Kidney (tissue), 14 donors: ENCODE data around the gene ATP6V0D1. TPM values are rescaled to one million over a fixed set of nuclear protein-coding genes. Genes with fewer than 3 reads are reported as not detected.
A peak's percentile ranks its signal among the peaks of the same experiment; 100 is the strongest.

Experiments
- DNase-seq, 5 donors: peaks; one replicate each; pipeline ENCODE4 v3.0.0-alpha.2; 2013 to 2020
- FAIRE-seq: peaks from 2 replicates; lab custom pipeline; 2012; peaks lifted over from hg19 to GRCh38; lab: Jason Lieb, UNC
- H3K27ac ChIP-seq, 2 donors: one replicate each; pipeline ENCODE4 v1.7.0; 2013; ENCODE audit warnings: low read depth in 2 of 2, low read length in 2 of 2, inconsistent platforms in 1 of 2
- H3K27me3 ChIP-seq: one replicate; pipeline ENCODE4 v1.7.1; 2013; ENCODE audit warnings: low read length, inconsistent platforms; ENCODE audit not compliant: control insufficient read depth, insufficient read depth
- H3K36me3 ChIP-seq, 3 donors: one replicate each; pipeline versions ENCODE4 v1.7.0 to v1.7.1; 2013; ENCODE audit warnings: low read length in 3 of 3, control low read depth in 1 of 3, inconsistent platforms in 1 of 3; ENCODE audit not compliant: insufficient read depth in 3 of 3, control insufficient read depth in 2 of 3
- H3K4me1 ChIP-seq, 3 donors: one replicate each; pipeline versions ENCODE4 v1.7.0 to v1.7.1; 2013; ENCODE audit warnings: low read length in 3 of 3, inconsistent platforms in 1 of 3, low read depth in 1 of 3; ENCODE audit not compliant: control insufficient read depth in 2 of 3, insufficient read depth in 2 of 3
- H3K4me3 ChIP-seq, 3 donors: one replicate each; pipeline versions ENCODE4 v1.7.0 to v1.8.1; 2013; ENCODE audit warnings: low read length in 3 of 3, control low read depth in 1 of 3, inconsistent platforms in 1 of 3
- H3K9ac ChIP-seq, 3 donors: one replicate each; pipeline versions ENCODE4 v1.7.0 to v1.7.1; 2013; ENCODE audit warnings: low read length in 3 of 3, control low read depth in 1 of 3, inconsistent platforms in 1 of 3
- H3K9me3 ChIP-seq, 3 donors: one replicate each; pipeline versions ENCODE4 v1.7.0 to v1.7.1; 2013; ENCODE audit warnings: low read length in 3 of 3, control low read depth in 1 of 3, inconsistent platforms in 1 of 3; ENCODE audit not compliant: control insufficient read depth in 2 of 3, insufficient read depth in 1 of 3
- intact Hi-C: fragments of 100-400 bp; cut with DNase I; formaldehyde crosslinking; loops from one replicate; pipeline ENCODE4 v1.11.1; 2022
- polyA plus RNA-seq: library from polyadenylated mRNA; stranded (reverse); fragments of 350-450 nt; fragmentation: Illumina TruSeq; extraction: RNeasy Lipid Tissue Mini Kit (QIAGEN cat#74804); gene quantifications from one replicate; pipeline ENCODE4 v1.2.3, GENCODE V29; 2014; ENCODE audit warnings: low read depth, low replicate concordance; ENCODE audit not compliant: insufficient read depth
- total RNA-seq: library from RNA; stranded (reverse); fragmentation: NEBNext Ultra II Directional; extraction: Animal tissue kit (Norgen Biotek cat#: 25700); gene quantifications from one replicate; pipeline ENCODE4 v1.2.1, GENCODE V29; 2021
- TF ChIP-seq, protein P1 (sequence below): IDR thresholded peaks from 3 replicates; pipeline ENCODE4 v1.5.1; 2012; ENCODE audit warnings: mild to moderate bottlenecking, moderate library complexity, borderline replicate concordance; ENCODE audit not compliant: insufficient read depth; ENCODE audit errors: extremely low read depth
- donor health status: control.
- donor health status: control.
- donor health status: control.
- donor health status: control.
- donor health status: control.
- donor health status: DM: yes; HTN: yes; CAD: no.
- donor health status: Normal renal cell carcinoma (clear cell type).

Gene ATP6V0D1
- total and polyA plus RNA-seq, 2 donors from 2014 or later: 100 to 208 TPM

DNA sequence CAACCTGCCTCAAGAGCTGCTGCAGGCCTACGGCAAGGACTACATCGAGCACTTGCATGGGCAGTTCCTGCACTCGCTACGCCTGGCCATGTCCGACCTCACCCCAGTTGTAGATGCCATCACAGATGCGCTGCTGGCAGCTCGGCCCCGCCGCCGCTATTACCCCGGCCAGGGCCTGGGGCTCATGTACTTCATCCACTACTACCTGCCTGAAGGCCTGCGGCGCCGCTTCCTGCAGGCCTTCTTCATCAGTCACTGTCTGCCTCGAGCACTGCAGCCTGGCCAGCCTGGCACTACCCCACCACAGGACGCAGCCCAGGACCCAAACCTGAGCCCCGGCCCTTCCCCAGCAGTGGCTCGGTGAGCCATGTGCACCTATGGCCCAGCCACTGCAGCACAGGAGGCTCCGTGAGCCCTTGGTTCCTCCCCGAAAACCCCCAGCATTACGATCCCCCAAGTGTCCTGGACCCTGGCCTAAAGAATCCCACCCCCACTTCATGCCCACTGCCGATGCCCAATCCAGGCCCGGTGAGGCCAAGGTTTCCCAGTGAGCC lies 44.2 kb downstream of the ATP6V0D1 start:
- no peaks in the 10 kb centered on the region for H3K9me3 ChIP-seq
- FAIRE-seq: no peak
- DNase-seq: no peak

DNA sequence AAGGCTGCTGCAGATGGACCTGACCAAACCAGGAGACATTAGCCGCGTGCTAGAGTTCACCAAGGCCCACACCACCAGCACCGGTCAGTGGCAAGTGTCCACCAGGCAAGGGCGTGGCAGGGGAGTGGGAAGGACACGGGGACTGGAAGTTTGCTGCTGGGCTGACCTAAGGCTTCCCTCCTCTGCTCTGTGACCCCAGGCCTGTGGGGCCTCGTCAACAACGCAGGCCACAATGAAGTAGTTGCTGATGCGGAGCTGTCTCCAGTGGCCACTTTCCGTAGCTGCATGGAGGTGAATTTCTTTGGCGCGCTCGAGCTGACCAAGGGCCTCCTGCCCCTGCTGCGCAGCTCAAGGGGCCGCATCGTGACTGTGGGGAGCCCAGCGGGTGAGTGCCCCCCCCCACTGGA lies 45.2 kb downstream of the ATP6V0D1 start:
- FAIRE-seq (no peak), DNase-seq (no peak)
- Histone ChIP-seq H3K4me3 (peak overlapping the region in 1 of 3 donors; percentile 20), H3K9me3 (no peaks in the 10 kb centered on the region), H3K27ac (peak overlapping the region; percentile 88), H3K9ac (peak overlapping the region in 1 of 3 donors; percentile 74), H3K27me3 (no peaks in the 10 kb centered on the region), H3K36me3 (peaks cover 3 to 25% (median 18%) of the 10 kb centered on the region in 3 donors), H3K4me1 (peaks cover 0 to 37% (median 19%) of the 10 kb centered on the region in 3 donors)
- intact Hi-C loops: no loop called here
- TF ChIP-seq, protein P1, sequence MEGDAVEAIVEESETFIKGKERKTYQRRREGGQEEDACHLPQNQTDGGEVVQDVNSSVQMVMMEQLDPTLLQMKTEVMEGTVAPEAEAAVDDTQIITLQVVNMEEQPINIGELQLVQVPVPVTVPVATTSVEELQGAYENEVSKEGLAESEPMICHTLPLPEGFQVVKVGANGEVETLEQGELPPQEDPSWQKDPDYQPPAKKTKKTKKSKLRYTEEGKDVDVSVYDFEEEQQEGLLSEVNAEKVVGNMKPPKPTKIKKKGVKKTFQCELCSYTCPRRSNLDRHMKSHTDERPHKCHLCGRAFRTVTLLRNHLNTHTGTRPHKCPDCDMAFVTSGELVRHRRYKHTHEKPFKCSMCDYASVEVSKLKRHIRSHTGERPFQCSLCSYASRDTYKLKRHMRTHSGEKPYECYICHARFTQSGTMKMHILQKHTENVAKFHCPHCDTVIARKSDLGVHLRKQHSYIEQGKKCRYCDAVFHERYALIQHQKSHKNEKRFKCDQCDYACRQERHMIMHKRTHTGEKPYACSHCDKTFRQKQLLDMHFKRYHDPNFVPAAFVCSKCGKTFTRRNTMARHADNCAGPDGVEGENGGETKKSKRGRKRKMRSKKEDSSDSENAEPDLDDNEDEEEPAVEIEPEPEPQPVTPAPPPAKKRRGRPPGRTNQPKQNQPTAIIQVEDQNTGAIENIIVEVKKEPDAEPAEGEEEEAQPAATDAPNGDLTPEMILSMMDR: no peak

More for the DNA sequence above, 44.2 kb downstream of the ATP6V0D1 start:
- Histone ChIP-seq H3K9ac (peak overlapping the region in 1 of 3 donors; percentile 44), H3K4me3 (no peak overlapping the region), H3K27me3 (no peaks in the 10 kb centered on the region), H3K36me3 (peaks cover 3 to 25% (median 18%) of the 10 kb centered on the region in 3 donors), H3K4me1 (peaks cover 2 to 41% (median 25%) of the 10 kb centered on the region in 3 donors), H3K27ac (peak overlapping the region; percentile 79 to 85)
- intact Hi-C loops: no loop called here
- TF ChIP-seq, protein P1: no peak

DNA sequence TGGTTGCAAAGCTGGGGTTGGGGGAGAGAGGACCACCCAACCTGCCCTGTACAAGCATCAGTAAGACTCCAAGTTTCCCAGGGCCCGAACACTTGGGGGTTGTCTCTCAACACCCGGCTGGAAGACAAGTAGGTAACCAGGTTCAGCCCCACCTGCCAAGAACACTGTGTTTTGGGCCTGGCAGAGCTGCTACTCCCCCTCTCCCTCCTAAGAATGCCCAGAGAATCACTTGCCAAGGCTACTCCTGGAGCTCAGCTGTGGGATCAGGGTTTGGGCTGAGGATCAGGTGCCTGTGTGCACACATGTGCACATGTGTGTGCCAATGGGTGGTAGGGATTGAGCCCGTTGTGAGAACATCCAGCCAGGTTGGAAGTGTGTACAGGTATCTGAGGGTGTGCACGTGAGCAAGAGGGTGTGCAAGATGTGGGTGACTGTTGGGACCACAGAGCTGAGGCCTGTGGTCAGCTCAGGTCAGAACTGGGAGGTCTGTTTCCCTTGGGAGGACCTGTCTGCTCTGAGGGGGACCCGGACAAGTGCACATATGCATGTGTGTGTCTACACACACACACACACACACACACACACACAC lies 47.7 kb downstream of the ATP6V0D1 start:
- peak overlapping the region in 2 of 3 donors; percentile 89 to 95 for H3K9ac ChIP-seq
- DNase-seq (no peak), FAIRE-seq (no peak)
- TF ChIP-seq, protein P1: no peak
- peaks cover 0 to 45% (median 30%) of the 10 kb centered on the region in 3 donors for H3K4me1 ChIP-seq
- H3K4me3 ChIP-seq: peak overlapping the region; percentile 3 to 80 (median 70)
- peaks cover 3% of the 10 kb centered on the region for H3K27me3 ChIP-seq
- peaks cover 0 to 18% (median 14%) of the 10 kb centered on the region in 3 donors for H3K36me3 ChIP-seq
- intact Hi-C loops: no loop called here
- H3K27ac ChIP-seq: peak overlapping the region; percentile 93 to 98
- no peaks in the 10 kb centered on the region for H3K9me3 ChIP-seq
